Measurements from ENCODE around the gene PPP1R12B. TPM values are rescaled to one million over a fixed set of nuclear protein-coding genes. Genes with fewer than 3 reads are reported as not detected.

PPP1R12B gene
- polyA plus RNA-seq, 1 donor, result 51.8 TPM

- Histone ChIP-seq H3K27ac (ENCODE audit: low read length) (peak overlapping the region; percentile 10), H3K27me3 (ENCODE audit: control insufficient read depth, insufficient read depth, low read length) (no peaks in the 10 kb centered on the region), H3K9me3 (ENCODE audit: control insufficient read depth, low read depth, low read length) (no peaks in the 10 kb centered on the region), H3K36me3 (ENCODE audit: control insufficient read depth, insufficient read depth, low read length) (peaks cover 29% of the 10 kb centered on the region), H3K4me1 (ENCODE audit: control insufficient read depth, insufficient read depth, low read length) (peaks cover 20% of the 10 kb centered on the region), H3K4me3 (ENCODE audit: low read length) (no peak overlapping the region)
- no peak for DNase-seq
- WGBS (ENCODE audit: insufficient coverage, low lambda C conversion rate), result no CpG with 5 or more reads among the region's 4 CpGs
These were observed 220.3 kb downstream of the PPP1R12B start for GRCh38 chr1:202568826-202569225.

GRCh38 chr1:202569393-202570322 is 221.2 kb downstream of the PPP1R12B start:
- Histone ChIP-seq H3K4me1 (ENCODE audit: control insufficient read depth, insufficient read depth, low read length) (peaks cover 16% of the 10 kb centered on the region), H3K27ac (ENCODE audit: low read length) (peak overlapping the region; percentile 10), H3K4me3 (ENCODE audit: low read length) (no peak overlapping the region), H3K9me3 (ENCODE audit: control insufficient read depth, low read depth, low read length) (no peaks in the 10 kb centered on the region), H3K27me3 (ENCODE audit: control insufficient read depth, insufficient read depth, low read length) (no peaks in the 10 kb centered on the region), H3K36me3 (ENCODE audit: control insufficient read depth, insufficient read depth, low read length) (peaks cover 34% of the 10 kb centered on the region)
- no peak for DNase-seq

GRCh38 chr1:202571719-202572339 is 223.3 kb downstream of the PPP1R12B start:
- Histone ChIP-seq H3K27ac (ENCODE audit: low read length) (no peak overlapping the region), H3K4me3 (ENCODE audit: low read length) (no peak overlapping the region), H3K36me3 (ENCODE audit: control insufficient read depth, insufficient read depth, low read length) (peaks cover 34% of the 10 kb centered on the region), H3K9me3 (ENCODE audit: control insufficient read depth, low read depth, low read length) (no peaks in the 10 kb centered on the region), H3K27me3 (ENCODE audit: control insufficient read depth, insufficient read depth, low read length) (no peaks in the 10 kb centered on the region), H3K4me1 (ENCODE audit: control insufficient read depth, insufficient read depth, low read length) (peaks cover 8% of the 10 kb centered on the region)
- WGBS (ENCODE audit: insufficient coverage, low lambda C conversion rate), result no CpG with 5 or more reads among the region's 3 CpGs
- DNase-seq, result no peak

- H3K4me3 ChIP-seq (ENCODE audit: low read length), result no peak overlapping the region
- no peak overlapping the region for H3K27ac ChIP-seq (ENCODE audit: low read length)
- no CpG with 5 or more reads among the region's 1 CpG for WGBS (ENCODE audit: insufficient coverage, low lambda C conversion rate)
- H3K27me3 ChIP-seq (ENCODE audit: control insufficient read depth, insufficient read depth, low read length), result no peaks in the 10 kb centered on the region
- H3K36me3 ChIP-seq (ENCODE audit: control insufficient read depth, insufficient read depth, low read length), result peaks cover 29% of the 10 kb centered on the region
- no peak for DNase-seq
- no peaks in the 10 kb centered on the region for H3K9me3 ChIP-seq (ENCODE audit: control insufficient read depth, low read depth, low read length)
- H3K4me1 ChIP-seq (ENCODE audit: control insufficient read depth, insufficient read depth, low read length), result peaks cover 10% of the 10 kb centered on the region
These were observed 224.4 kb downstream of the PPP1R12B start for GRCh38 chr1:202572867-202573266.

- Histone ChIP-seq H3K27me3 (ENCODE audit: control insufficient read depth, insufficient read depth, low read length) (no peaks in the 10 kb centered on the region), H3K4me1 (ENCODE audit: control insufficient read depth, insufficient read depth, low read length) (peaks cover 8% of the 10 kb centered on the region), H3K4me3 (ENCODE audit: low read length) (no peak overlapping the region), H3K36me3 (ENCODE audit: control insufficient read depth, insufficient read depth, low read length) (peaks cover 30% of the 10 kb centered on the region), H3K27ac (ENCODE audit: low read length) (peak overlapping the region; percentile 28), H3K9me3 (ENCODE audit: control insufficient read depth, low read depth, low read length) (no peaks in the 10 kb centered on the region)
- no CpG with 5 or more reads among the region's 2 CpGs for WGBS (ENCODE audit: insufficient coverage, low lambda C conversion rate)
- no peak for DNase-seq
These were observed 227.6 kb downstream of the PPP1R12B start for GRCh38 chr1:202575918-202576653.

GRCh38 chr1:202576816-202577215 is 228.3 kb downstream of the PPP1R12B start:
- peaks cover 8% of the 10 kb centered on the region for H3K4me1 ChIP-seq (ENCODE audit: control insufficient read depth, insufficient read depth, low read length)
- H3K27ac ChIP-seq (ENCODE audit: low read length), result peak overlapping the region; percentile 32
- peaks cover 35% of the 10 kb centered on the region for H3K36me3 ChIP-seq (ENCODE audit: control insufficient read depth, insufficient read depth, low read length)
- H3K9me3 ChIP-seq (ENCODE audit: control insufficient read depth, low read depth, low read length), result no peaks in the 10 kb centered on the region
- no peak overlapping the region for H3K4me3 ChIP-seq (ENCODE audit: low read length)
- no peaks in the 10 kb centered on the region for H3K27me3 ChIP-seq (ENCODE audit: control insufficient read depth, insufficient read depth, low read length)
- no CpG with 5 or more reads among the region's 1 CpG for WGBS (ENCODE audit: insufficient coverage, low lambda C conversion rate)
- DNase-seq, result no peak

GRCh38 chr1:202577381-202577780 is 228.9 kb downstream of the PPP1R12B start:
- Histone ChIP-seq H3K27me3 (ENCODE audit: control insufficient read depth, insufficient read depth, low read length) (no peaks in the 10 kb centered on the region), H3K4me1 (ENCODE audit: control insufficient read depth, insufficient read depth, low read length) (peaks cover 8% of the 10 kb centered on the region), H3K9me3 (ENCODE audit: control insufficient read depth, low read depth, low read length) (no peaks in the 10 kb centered on the region), H3K4me3 (ENCODE audit: low read length) (no peak overlapping the region), H3K36me3 (ENCODE audit: control insufficient read depth, insufficient read depth, low read length) (peaks cover 35% of the 10 kb centered on the region), H3K27ac (ENCODE audit: low read length) (peak overlapping the region; percentile 32)
- WGBS (ENCODE audit: insufficient coverage, low lambda C conversion rate), result no CpG with 5 or more reads among the region's 2 CpGs
- DNase-seq, result no peak

- H3K27me3 ChIP-seq (ENCODE audit: control insufficient read depth, insufficient read depth, low read length), result no peaks in the 10 kb centered on the region
- H3K9me3 ChIP-seq (ENCODE audit: control insufficient read depth, low read depth, low read length), result no peaks in the 10 kb centered on the region
- H3K27ac ChIP-seq (ENCODE audit: low read length), result peak overlapping the region; percentile 37
- no peak overlapping the region for H3K4me3 ChIP-seq (ENCODE audit: low read length)
- WGBS (ENCODE audit: insufficient coverage, low lambda C conversion rate), result 83% methylated on average over 1 of the region's 4 CpGs
- DNase-seq, result peak in 1 of 2 donors; percentile 36
- H3K36me3 ChIP-seq (ENCODE audit: control insufficient read depth, insufficient read depth, low read length), result peaks cover 32% of the 10 kb centered on the region
- H3K4me1 ChIP-seq (ENCODE audit: control insufficient read depth, insufficient read depth, low read length), result peaks cover 8% of the 10 kb centered on the region
These were observed 229.6 kb downstream of the PPP1R12B start for GRCh38 chr1:202578001-202578504.

- no CpG with 5 or more reads among the region's 6 CpGs for WGBS (ENCODE audit: insufficient coverage, low lambda C conversion rate)
- H3K9me3 ChIP-seq (ENCODE audit: control insufficient read depth, low read depth, low read length), result no peaks in the 10 kb centered on the region
These were observed 230.1 kb downstream of the PPP1R12B start for GRCh38 chr1:202578565-202578964.

GRCh38 chr1:202579806-202580205 is 231.3 kb downstream of the PPP1R12B start:
- Histone ChIP-seq H3K27ac (ENCODE audit: low read length) (peak overlapping the region; percentile 2), H3K27me3 (ENCODE audit: control insufficient read depth, insufficient read depth, low read length) (no peaks in the 10 kb centered on the region), H3K36me3 (ENCODE audit: control insufficient read depth, insufficient read depth, low read length) (peaks cover 39% of the 10 kb centered on the region), H3K4me1 (ENCODE audit: control insufficient read depth, insufficient read depth, low read length) (peaks cover 8% of the 10 kb centered on the region), H3K4me3 (ENCODE audit: low read length) (no peak overlapping the region), H3K9me3 (ENCODE audit: control insufficient read depth, low read depth, low read length) (no peaks in the 10 kb centered on the region)
- peak in 1 of 2 donors; percentile 26 for DNase-seq
- no CpG with 5 or more reads among the region's 2 CpGs for WGBS (ENCODE audit: insufficient coverage, low lambda C conversion rate)

More at GRCh38 chr1:202578565-202578964, 230.1 kb downstream of the PPP1R12B start:
- H3K27me3 ChIP-seq (ENCODE audit: control insufficient read depth, insufficient read depth, low read length), result no peaks in the 10 kb centered on the region
- no peak for DNase-seq
- peaks cover 36% of the 10 kb centered on the region for H3K36me3 ChIP-seq (ENCODE audit: control insufficient read depth, insufficient read depth, low read length)
- peak overlapping the region; percentile 37 for H3K27ac ChIP-seq (ENCODE audit: low read length)
- H3K4me1 ChIP-seq (ENCODE audit: control insufficient read depth, insufficient read depth, low read length), result peaks cover 8% of the 10 kb centered on the region
- H3K4me3 ChIP-seq (ENCODE audit: low read length), result no peak overlapping the region
